B cell (primary cell): ENCODE results near the gene PHTF2. TPM values are rescaled to one million over a fixed set of nuclear protein-coding genes. Genes with fewer than 3 reads are reported as not detected.

Experiments
- ATAC-seq: fragments of 200-7000 bp; cut with Tn5 transposase; one replicate; pipeline ENCODE4 v1.10.0; 2021; ENCODE audit warnings: low read depth, mild to moderate bottlenecking, moderate number of reproducible peaks, moderate library complexity
- CTCF ChIA-PET: fragments of 350-600 bp; sonication (Branson Sonifier 250); formaldehyde crosslinking; loops from one replicate; lab custom pipeline; 2021; ENCODE audit warnings: antibody characterized with exemption, inconsistent platforms; lab: Charles Lee
- POLR2A ChIA-PET: fragments of 350-600 bp; sonication (Branson Sonifier 250); formaldehyde crosslinking; loops from one replicate; lab custom pipeline; 2021; ENCODE audit warnings: antibody characterized with exemption; lab: Charles Lee
- DNase-seq: peaks from one replicate; pipeline ENCODE4 v3.0.0; 2013
- H2AFZ ChIP-seq: 2 replicates; pipeline ENCODE4 v1.6.1; 2012; ENCODE audit warnings: mild to moderate bottlenecking, low read depth, low read length; ENCODE audit not compliant: insufficient read depth, poor library complexity, severe bottlenecking
- H3K27ac ChIP-seq, 2 donors: 1 replicate in 1 of 2; 2 replicates in 1 of 2; pipeline ENCODE4 v1.5.1; 2012 to 2013; ENCODE audit warnings: low read length in 2 of 2, mild to moderate bottlenecking in 2 of 2, moderate library complexity in 1 of 2
- H3K27me3 ChIP-seq, 4 experiments: fragments of 200-600 bp in 1 of 4; sonication (generic) in 1 of 4; replicated peaks in 1 of 4; 1 replicate in 2 of 4; 2 replicates in 2 of 4; pipeline versions ENCODE4 v1.6.1 to v1.7.0; 2013 to 2016; ENCODE audit warnings: low read length in 3 of 4, mild to moderate bottlenecking in 2 of 4, mixed read lengths in 1 of 4, moderate library complexity in 1 of 4; ENCODE audit not compliant: insufficient read depth in 4 of 4, control insufficient read depth in 3 of 4; ENCODE audit errors: control extremely low read depth in 1 of 4
- H3K36me3 ChIP-seq, 2 experiments: replicated peaks in 1 of 2; 1 replicate in 1 of 2; 2 replicates in 1 of 2; pipeline versions ENCODE4 v1.6.1 to v1.7.1; 2013; ENCODE audit warnings: low read length in 1 of 2; ENCODE audit not compliant: insufficient read depth in 2 of 2, control insufficient read depth in 1 of 2; ENCODE audit errors: control extremely low read depth in 1 of 2, extremely low read depth in 1 of 2
- H3K4me1 ChIP-seq, 2 donors: fragments of 200-600 bp in 1 of 2; sonication (generic) in 1 of 2; 1 replicate in 1 of 2; 2 replicates in 1 of 2; pipeline versions ENCODE4 v1.5.1 to v1.6.1; 2013 to 2017; ENCODE audit warnings: low read length in 2 of 2; ENCODE audit not compliant: control insufficient read depth in 2 of 2, insufficient read depth in 2 of 2
- H3K4me2 ChIP-seq: replicated peaks from 2 replicates; pipeline ENCODE3; 2012; ENCODE audit warnings: mild to moderate bottlenecking, low read depth, low read length; ENCODE audit not compliant: poor library complexity, severe bottlenecking
- H3K4me3 ChIP-seq, 5 experiments: fragments of 200-600 bp in 1 of 5; sonication (generic) in 1 of 5; 1 replicate in 3 of 5; 2 replicates in 2 of 5; pipeline versions ENCODE4 v1.5.1 to v1.7.0; 2011 to 2016; ENCODE audit warnings: low read length in 4 of 5, mild to moderate bottlenecking in 4 of 5, low read depth in 2 of 5, control low read depth in 1 of 5, moderate library complexity in 1 of 5; ENCODE audit not compliant: insufficient read depth in 1 of 5; ENCODE audit errors: control extremely low read depth in 1 of 5, extremely low read depth in 1 of 5
- H3K79me2 ChIP-seq: fragments of 200-600 bp; sonication (generic); one replicate; pipeline ENCODE4 v1.6.0; 2016; ENCODE audit warnings: low read length; ENCODE audit not compliant: control insufficient read depth, insufficient read depth
- H3K9ac ChIP-seq: fragments of 200-600 bp; sonication (generic); 2 replicates; pipeline ENCODE4 v1.6.1; 2017; ENCODE audit warnings: mild to moderate bottlenecking, low read length, moderate library complexity
- H3K9me3 ChIP-seq, 3 donors: one replicate each; pipeline versions ENCODE4 v1.6.1 to v1.7.1; 2013; ENCODE audit warnings: low read length in 2 of 3; ENCODE audit not compliant: control insufficient read depth in 2 of 3, insufficient read depth in 1 of 3; ENCODE audit errors: control extremely low read depth in 1 of 3
- H4K20me1 ChIP-seq: 2 replicates; pipeline ENCODE4 v1.6.0; 2012; ENCODE audit warnings: mild to moderate bottlenecking, low read length; ENCODE audit not compliant: insufficient read depth, control insufficient read depth, poor library complexity, severe bottlenecking
- H3K27ac Mint-ChIP-seq: one replicate; pipeline ENCODE4 v1.8.0; 2021; ENCODE audit warnings: mixed read lengths
- H3K27me3 Mint-ChIP-seq: one replicate; pipeline ENCODE4 v1.8.0; 2021; ENCODE audit warnings: mixed read lengths
- H3K4me1 Mint-ChIP-seq: one replicate; pipeline ENCODE4 v1.8.0; 2021; ENCODE audit warnings: mixed read lengths
- H3K4me3 Mint-ChIP-seq: one replicate; pipeline ENCODE4 v1.8.0; 2021; ENCODE audit warnings: mixed read lengths
- H3K9me3 Mint-ChIP-seq: one replicate; pipeline ENCODE4 v1.8.0; 2022; ENCODE audit warnings: mixed read lengths; ENCODE audit not compliant: insufficient read depth
- CTCF ChIP-seq: fragments of 200-600 bp; IDR thresholded peaks from one replicate; pipeline ENCODE4 v1.8.0; 2022; ENCODE audit warnings: antibody characterized with exemption, mild to moderate bottlenecking
- EZH2 ChIP-seq: IDR thresholded peaks from 2 replicates; pipeline ENCODE4 v1.6.1; 2012; ENCODE audit warnings: borderline replicate concordance, low read depth, mild to moderate bottlenecking, moderate library complexity, low read length; ENCODE audit not compliant: insufficient read depth, poor library complexity, severe bottlenecking
- WGBS: methylation state at CpG from one replicate; pipeline ENCODE4 v1.1.5; 2013; ENCODE audit warnings: missing lambda C conversion rate; ENCODE audit not compliant: insufficient coverage; 5-methylcytosine and 5-hydroxymethylcytosine counted together
- intact Hi-C: fragments of 100-400 bp; cut with micrococcal nuclease; formaldehyde crosslinking; loops from one replicate; pipeline ENCODE4 v1.10.0; 2022
- polyA plus RNA-seq: library from polyadenylated mRNA; depleted of rRNA; stranded (reverse); fragments of >200 nt; gene quantifications from 2 replicates; pipeline ENCODE4 v1.2.3, GENCODE V29; 2012
- total RNA-seq, 2 donors: library from RNA; stranded (reverse); fragments of 120-200 nt in 1 of 2; gene quantifications; 1 replicate in 1 of 2; 2 replicates in 1 of 2; pipeline versions ENCODE4 v1.2.3 to v1.2.4, GENCODE V29; 2013 to 2022

PHTF2 gene
- total and polyA plus RNA-seq, 2 donors (not counting 1 experiment from before 2014, with no cell fraction given) = 35.3 to 44.8 TPM

- POLR2A ChIA-PET = interaction anchor here (0.6 kb wide), 1 partner anchor 67 kb away, joined by 5 read pairs; no protein-coding TSS in a partner anchor
Observed at GRCh38 chr7:77985232-77985973, 186.8 kb downstream of the PHTF2 start.

More at GRCh38 chr7:77985232-77985973, 186.8 kb downstream of the PHTF2 start:
- Histone ChIP-seq H4K20me1 (no peaks in the 10 kb centered on the region), H2AFZ (no peak overlapping the region), H3K4me2 (no peak overlapping the region), H3K9ac (no peak overlapping the region), H3K36me3 (no peaks in the 10 kb centered on the region), H3K9me3 (no peaks in the 10 kb centered on the region), H3K4me1 (no peaks in the 10 kb centered on the region), H3K27me3 (no peaks in the 10 kb centered on the region), H3K4me3 (no peak overlapping the region), H3K79me2 (no peaks in the 10 kb centered on the region), H3K27ac (no peak overlapping the region)
- ATAC-seq (no peak), DNase-seq (no peak)
- Mint-ChIP-seq H3K27ac (no peak overlapping the region), H3K9me3 (no peaks in the 10 kb centered on the region), H3K4me3 (no peak overlapping the region), H3K27me3 (peaks cover 8% of the 10 kb centered on the region), H3K4me1 (no peaks in the 10 kb centered on the region)
- CTCF ChIA-PET = no interaction called here
- TF ChIP-seq CTCF = no peak
- TF ChIP-seq EZH2 = no peak
- intact Hi-C loops = no loop called here
- 81% methylated on average over 11 of the region's 12 CpGs for WGBS
